Measurements from ENCODE around the gene GRIA4.

Gene GRIA4

GRCh38 chr11:106022795-106023275 lies 413.0 kb downstream of the GRIA4 start:
- no peak for DNase-seq (ENCODE audit: insufficient read length, low spot score)
- no peak for TF ChIP-seq POLR2A (IDR thresholded peaks at IDR 0.05; ENCODE audit: low read depth, low read length)
- no peak for FAIRE-seq

GRCh38 chr11:106030609-106031008 lies 420.7 kb downstream of the GRIA4 start:
- TF ChIP-seq POLR2A (IDR thresholded peaks at IDR 0.05; ENCODE audit: low read depth, low read length), result no peak
- DNase-seq (ENCODE audit: insufficient read length, low spot score), result no peak
- no peak for FAIRE-seq

GRCh38 chr11:106031202-106031810 lies 421.4 kb downstream of the GRIA4 start:
- no peak for TF ChIP-seq POLR2A (IDR thresholded peaks at IDR 0.05; ENCODE audit: low read depth, low read length)
- FAIRE-seq (no peak), DNase-seq (ENCODE audit: insufficient read length, low spot score) (no peak)
